WTC11 (cell line): ENCODE measurements around the gene SH3YL1. TPM values are rescaled to one million over a fixed set of nuclear protein-coding genes. Genes with fewer than 3 reads are reported as not detected.
"Not testable (repeated sequence)": the region's sequence is repeated elsewhere in the genome, so short reads cannot be mapped to it uniquely, and the experiment has no call there.

Source experiments
- ATAC-seq: fragments of 200-7000 bp; cut with Tn5 transposase; 2 replicates; pipeline ENCODE4 v1.10.0; 2021; ENCODE audit warnings: mild to moderate bottlenecking, moderate library complexity
- CTCF ChIA-PET: fragments of 300-600 bp; sonication (Branson Sonifier 250); formaldehyde crosslinking; loops from one replicate; lab custom pipeline; 2021; ENCODE audit warnings: antibody characterized with exemption; lab: Charles Lee
- POLR2A ChIA-PET: fragments of 350-600 bp; sonication (Branson Sonifier 250); formaldehyde crosslinking; loops from one replicate; lab custom pipeline; 2021; ENCODE audit warnings: antibody characterized with exemption; lab: Charles Lee
- DNase-seq: peaks from one replicate; pipeline ENCODE4 v3.0.0; 2021; ENCODE audit warnings: low spot score
- H3K27ac Mint-ChIP-seq: 2 replicates; pipeline ENCODE4 v1.8.0; 2021; ENCODE audit warnings: mixed read lengths
- H3K27me3 Mint-ChIP-seq: 2 replicates; pipeline ENCODE4 v1.8.0; 2021; ENCODE audit warnings: low read depth, mild to moderate bottlenecking, moderate library complexity, mixed read lengths
- H3K36me3 Mint-ChIP-seq: 2 replicates; pipeline ENCODE4 v1.8.0; 2021; ENCODE audit warnings: mixed read lengths
- H3K4me1 Mint-ChIP-seq: 2 replicates; pipeline ENCODE4 v1.8.0; 2022; ENCODE audit warnings: mixed read lengths
- H3K4me3 Mint-ChIP-seq: 2 replicates; pipeline ENCODE4 v1.8.0; 2021; ENCODE audit warnings: mild to moderate bottlenecking, moderate library complexity, mixed read lengths
- H3K9me3 Mint-ChIP-seq: 2 replicates; pipeline ENCODE4 v1.8.0; 2021; ENCODE audit warnings: mixed read lengths
- GABPB1 ChIP-seq: sonication (generic); formaldehyde crosslinking; IDR thresholded peaks from 2 replicates; pipeline ENCODE4 v1.8.1; 2023; ENCODE audit warnings: mild to moderate bottlenecking, missing genetic modification reagents
- JAZF1 ChIP-seq: fragments of 250-450 bp; sonication (Bioruptor Pico); IDR thresholded peaks from 2 replicates; pipeline ENCODE4 v1.9.0; 2021; ENCODE audit warnings: moderate library complexity, mild to moderate bottlenecking, inconsistent platforms
- RELA ChIP-seq: sonication (generic); formaldehyde crosslinking; IDR thresholded peaks from 2 replicates; pipeline ENCODE4 v1.8.1; 2022; ENCODE audit warnings: missing genetic modification reagents, mild to moderate bottlenecking, borderline replicate concordance
- SMAD3 ChIP-seq: sonication (generic); formaldehyde crosslinking; IDR thresholded peaks from 2 replicates; pipeline ENCODE4 v1.8.0; 2022; ENCODE audit warnings: missing genetic modification reagents, mild to moderate bottlenecking, borderline replicate concordance
- TEAD1 ChIP-seq: sonication (generic); formaldehyde crosslinking; IDR thresholded peaks from 2 replicates; pipeline ENCODE4 v1.8.0; 2022; ENCODE audit warnings: mild to moderate bottlenecking, missing genetic modification reagents
- TP53 ChIP-seq: sonication (generic); formaldehyde crosslinking; IDR thresholded peaks from 2 replicates; pipeline ENCODE4 v1.8.1; 2023; ENCODE audit warnings: mild to moderate bottlenecking, missing genetic modification reagents
- ZNF138 ChIP-seq: sonication (generic); formaldehyde crosslinking; conservative IDR thresholded peaks from 2 replicates; pipeline ENCODE4 v1.8.1; 2022; ENCODE audit warnings: mild to moderate bottlenecking, moderate library complexity, missing genetic modification reagents
- ZNF232 ChIP-seq: sonication (generic); formaldehyde crosslinking; IDR thresholded peaks from 2 replicates; pipeline ENCODE4 v1.8.0; 2022; ENCODE audit warnings: mild to moderate bottlenecking, missing genetic modification reagents
- total RNA-seq: library from RNA; stranded (reverse); gene quantifications from 3 replicates; pipeline ENCODE4 v1.2.3, GENCODE V29; 2021
- TF ChIP-seq, protein P1 (sequence below): sonication (generic); formaldehyde crosslinking; IDR thresholded peaks from 2 replicates; pipeline ENCODE4 v1.8.1; 2023; ENCODE audit warnings: mild to moderate bottlenecking, missing genetic modification reagents, moderate library complexity
- TF ChIP-seq, protein P2 (sequence below): sonication (generic); formaldehyde crosslinking; IDR thresholded peaks from 2 replicates; pipeline ENCODE4 v1.8.1; 2023; ENCODE audit warnings: mild to moderate bottlenecking, moderate library complexity, missing genetic modification reagents

Gene SH3YL1
- total RNA-seq, 1 experiment from 2014 or later: 26.4 TPM

- CTCF ChIA-PET: no interaction called here
- ATAC-seq (no peak), DNase-seq (no peak)
- Mint-ChIP-seq H3K4me3 (no peak overlapping the region), H3K9me3 (peaks cover 25% of the 10 kb centered on the region), H3K27ac (no peak overlapping the region), H3K36me3 (peaks cover 13% of the 10 kb centered on the region), H3K4me1 (no peaks in the 10 kb centered on the region), H3K27me3 (peaks cover 3% of the 10 kb centered on the region)
- peak; percentile 89 for TF ChIP-seq GABPB1
- TF ChIP-seq ZNF232: no peak
- POLR2A ChIA-PET: no interaction called here
Observed at GRCh38 chr2:175880-176820, 87.7 kb downstream of the SH3YL1 start.

- Mint-ChIP-seq H3K27ac (no peak overlapping the region), H3K4me1 (no peaks in the 10 kb centered on the region), H3K4me3 (no peak overlapping the region), H3K36me3 (peaks cover 6% of the 10 kb centered on the region; the same call in 1 of the 2 replicates), H3K9me3 (peaks cover 17% of the 10 kb centered on the region), H3K27me3 (peaks cover 3% of the 10 kb centered on the region)
- CTCF ChIA-PET: interaction anchor here (0.6 kb wide), 1 partner anchor 965 kb away, joined by 3 read pairs; no protein-coding TSS in a partner anchor
- POLR2A ChIA-PET: no interaction called here
- ATAC-seq: no peak
- DNase-seq: no peak
- TF ChIP-seq, protein P1, sequence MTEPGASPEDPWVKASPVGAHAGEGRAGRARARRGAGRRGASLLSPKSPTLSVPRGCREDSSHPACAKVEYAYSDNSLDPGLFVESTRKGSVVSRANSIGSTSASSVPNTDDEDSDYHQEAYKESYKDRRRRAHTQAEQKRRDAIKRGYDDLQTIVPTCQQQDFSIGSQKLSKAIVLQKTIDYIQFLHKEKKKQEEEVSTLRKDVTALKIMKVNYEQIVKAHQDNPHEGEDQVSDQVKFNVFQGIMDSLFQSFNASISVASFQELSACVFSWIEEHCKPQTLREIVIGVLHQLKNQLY (CRISPR knock-in tag): no peak
Observed at GRCh38 chr2:175161-175786, 88.6 kb downstream of the SH3YL1 start.

DNA sequence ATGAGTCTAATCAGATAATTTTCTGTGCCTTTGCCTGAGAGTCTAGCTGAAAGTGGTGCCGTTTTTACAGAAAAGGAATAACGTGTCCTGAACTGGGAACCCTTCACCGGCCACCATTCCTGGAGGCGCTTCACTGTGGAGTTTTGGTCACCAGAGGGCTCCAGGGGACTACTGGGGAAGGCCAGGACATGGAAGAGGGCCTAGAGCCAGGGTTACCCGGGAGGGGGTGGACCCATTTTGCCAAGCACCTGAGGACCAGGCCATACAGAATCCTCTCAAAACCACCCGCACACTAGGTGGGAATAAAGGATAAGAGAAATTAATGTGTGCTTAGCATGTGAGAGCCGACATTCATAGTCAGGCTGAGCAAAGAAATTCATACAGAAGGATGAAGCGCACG is 91.7 kb downstream of the SH3YL1 start:
- CTCF ChIA-PET: interaction anchor here (0.8 to 1.6 kb wide), 2 partner anchors 13 to 118 kb away, joined by 3 to 4 read pairs; no protein-coding TSS in a partner anchor
- DNase-seq (peak; percentile 70), ATAC-seq (peak; percentile 98)
- POLR2A ChIA-PET, H3K27ac Mint-ChIP-seq, H3K36me3 Mint-ChIP-seq, H3K27me3 Mint-ChIP-seq, H3K9me3 Mint-ChIP-seq, H3K4me3 Mint-ChIP-seq: not testable (repeated sequence)
- peaks cover 10% of the 10 kb centered on the region for H3K4me1 Mint-ChIP-seq

- H3K36me3 Mint-ChIP-seq: no peaks in the 10 kb centered on the region
- H3K4me3 Mint-ChIP-seq: no peak overlapping the region
- no peak for TF ChIP-seq JAZF1 (CRISPR knock-in tag)
- TF ChIP-seq GABPB1: no peak
- TF ChIP-seq, protein P2, sequence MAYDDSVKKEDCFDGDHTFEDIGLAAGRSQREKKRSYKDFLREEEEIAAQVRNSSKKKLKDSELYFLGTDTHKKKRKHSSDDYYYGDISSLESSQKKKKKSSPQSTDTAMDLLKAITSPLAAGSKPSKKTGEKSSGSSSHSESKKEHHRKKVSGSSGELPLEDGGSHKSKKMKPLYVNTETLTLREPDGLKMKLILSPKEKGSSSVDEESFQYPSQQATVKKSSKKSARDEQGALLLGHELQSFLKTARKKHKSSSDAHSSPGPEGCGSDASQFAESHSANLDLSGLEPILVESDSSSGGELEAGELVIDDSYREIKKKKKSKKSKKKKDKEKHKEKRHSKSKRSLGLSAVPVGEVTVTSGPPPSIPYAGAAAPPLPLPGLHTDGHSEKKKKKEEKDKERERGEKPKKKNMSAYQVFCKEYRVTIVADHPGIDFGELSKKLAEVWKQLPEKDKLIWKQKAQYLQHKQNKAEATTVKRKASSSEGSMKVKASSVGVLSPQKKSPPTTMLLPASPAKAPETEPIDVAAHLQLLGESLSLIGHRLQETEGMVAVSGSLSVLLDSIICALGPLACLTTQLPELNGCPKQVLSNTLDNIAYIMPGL (CRISPR knock-in tag): no peak
- no peak for TF ChIP-seq ZNF138
- no peak for TF ChIP-seq TP53
- no peak for TF ChIP-seq TEAD1
- TF ChIP-seq RELA (CRISPR knock-in tag): no peak
- no peak for TF ChIP-seq SMAD3
- H3K9me3 Mint-ChIP-seq: peaks cover 8% of the 10 kb centered on the region
- ChIA-PET POLR2A (no interaction called here), CTCF (no interaction called here)
- H3K27ac Mint-ChIP-seq: no peak overlapping the region
- H3K4me1 Mint-ChIP-seq: peaks cover 10% of the 10 kb centered on the region
- no peaks in the 10 kb centered on the region; the same call in 1 of the 2 replicates for H3K27me3 Mint-ChIP-seq
- no peak for DNase-seq
- ATAC-seq: no peak
Observed at GRCh38 chr2:169741-170140, 94.1 kb downstream of the SH3YL1 start.

Other genes with a start within 250 kb of the SH3YL1 start
- 6.1 to 7.7 TPM (median 7.3 TPM) in 3 replicates for gene FAM110C, start 217.5 kb downstream of the SH3YL1 start, total RNA-seq
- 145 to 150 TPM (median 146 TPM) in 3 replicates for gene ACP1, start 915 bp upstream of the SH3YL1 start, total RNA-seq
- 3.5 to 5.2 TPM (median 4.3 TPM) in 3 replicates for gene ALKAL2, start 24.1 kb upstream of the SH3YL1 start, total RNA-seq